NCI-H1092 treated with DMSO at 0.1 percent for 48 hours (cell line): ENCODE measurements around the gene RCAN3.
"Not testable (repeated sequence)": the region's sequence is repeated elsewhere in the genome, so short reads cannot be mapped to it uniquely, and the experiment has no call there.

Experiments used
- DNase-seq: peaks from one replicate; lab custom pipeline; 2025; lab: John Stamatoyannopoulos, UW

Gene RCAN3

GRCh38 chr1:24502709-24503058, at the start of gene RCAN3:
Gene RCAN3 (plus strand): TSS chr1:24502836. CDS start chr1:24514373, 11,537 bp downstream.
- peak; percentile 80 for DNase-seq

GRCh38 chr1:24452922-24453485, 49.6 kb upstream of the RCAN3 start:
- DNase-seq: no peak

GRCh38 chr1:24454673-24455072, 48.0 kb upstream of the RCAN3 start:
- no peak for DNase-seq

GRCh38 chr1:24455272-24455671, 47.4 kb upstream of the RCAN3 start:
- no peak for DNase-seq

- DNase-seq: no peak
These were observed 44.8 kb upstream of the RCAN3 start for GRCh38 chr1:24457866-24458265.

GRCh38 chr1:24459551-24460266, 42.9 kb upstream of the RCAN3 start:
- DNase-seq: no peak

- DNase-seq: not testable (repeated sequence)
These were observed 40.5 kb upstream of the RCAN3 start for GRCh38 chr1:24462128-24462527.

GRCh38 chr1:24463776-24464735, 38.6 kb upstream of the RCAN3 start:
- DNase-seq: peak; percentile 70

- no peak for DNase-seq
These were observed 37.5 kb upstream of the RCAN3 start for GRCh38 chr1:24465099-24465498.

GRCh38 chr1:24465638-24466037, 37.0 kb upstream of the RCAN3 start:
- DNase-seq: no peak

GRCh38 chr1:24468685-24469316, 33.8 kb upstream of the RCAN3 start:
- no peak for DNase-seq

- no peak for DNase-seq
These were observed 32.0 kb upstream of the RCAN3 start for GRCh38 chr1:24470592-24470991.

- no peak for DNase-seq
These were observed 29.9 kb upstream of the RCAN3 start for GRCh38 chr1:24472527-24473251.

GRCh38 chr1:24474193-24474592, 28.4 kb upstream of the RCAN3 start:
- DNase-seq: no peak

GRCh38 chr1:24475700-24476099, 26.9 kb upstream of the RCAN3 start:
- no peak for DNase-seq

GRCh38 chr1:24476571-24476970, 26.1 kb upstream of the RCAN3 start:
- no peak for DNase-seq

GRCh38 chr1:24477309-24477708, 25.3 kb upstream of the RCAN3 start:
- no peak for DNase-seq

GRCh38 chr1:24481101-24481500, 21.5 kb upstream of the RCAN3 start:
- no peak for DNase-seq

- DNase-seq: no peak
These were observed 20.6 kb upstream of the RCAN3 start for GRCh38 chr1:24481843-24482610.

GRCh38 chr1:24483441-24483840, 19.2 kb upstream of the RCAN3 start:
- no peak for DNase-seq

GRCh38 chr1:24484199-24484598, 18.4 kb upstream of the RCAN3 start:
- no peak for DNase-seq
